GM18873 (cell line): ENCODE data around the gene PTDSS2.
"Not testable (repeated sequence)": the region's sequence is repeated elsewhere in the genome, so short reads cannot be mapped to it uniquely, and the experiment has no call there.

Experiments used
- ATAC-seq: cut with Tn5 transposase; IDR thresholded peaks from one replicate; pipeline ENCODE4 v1.9.1; 2021; ENCODE audit warnings: mild to moderate bottlenecking, moderate library complexity, moderate number of reproducible peaks; ENCODE audit not compliant: unreplicated experiment, low FRiP score

Gene PTDSS2

DNA sequence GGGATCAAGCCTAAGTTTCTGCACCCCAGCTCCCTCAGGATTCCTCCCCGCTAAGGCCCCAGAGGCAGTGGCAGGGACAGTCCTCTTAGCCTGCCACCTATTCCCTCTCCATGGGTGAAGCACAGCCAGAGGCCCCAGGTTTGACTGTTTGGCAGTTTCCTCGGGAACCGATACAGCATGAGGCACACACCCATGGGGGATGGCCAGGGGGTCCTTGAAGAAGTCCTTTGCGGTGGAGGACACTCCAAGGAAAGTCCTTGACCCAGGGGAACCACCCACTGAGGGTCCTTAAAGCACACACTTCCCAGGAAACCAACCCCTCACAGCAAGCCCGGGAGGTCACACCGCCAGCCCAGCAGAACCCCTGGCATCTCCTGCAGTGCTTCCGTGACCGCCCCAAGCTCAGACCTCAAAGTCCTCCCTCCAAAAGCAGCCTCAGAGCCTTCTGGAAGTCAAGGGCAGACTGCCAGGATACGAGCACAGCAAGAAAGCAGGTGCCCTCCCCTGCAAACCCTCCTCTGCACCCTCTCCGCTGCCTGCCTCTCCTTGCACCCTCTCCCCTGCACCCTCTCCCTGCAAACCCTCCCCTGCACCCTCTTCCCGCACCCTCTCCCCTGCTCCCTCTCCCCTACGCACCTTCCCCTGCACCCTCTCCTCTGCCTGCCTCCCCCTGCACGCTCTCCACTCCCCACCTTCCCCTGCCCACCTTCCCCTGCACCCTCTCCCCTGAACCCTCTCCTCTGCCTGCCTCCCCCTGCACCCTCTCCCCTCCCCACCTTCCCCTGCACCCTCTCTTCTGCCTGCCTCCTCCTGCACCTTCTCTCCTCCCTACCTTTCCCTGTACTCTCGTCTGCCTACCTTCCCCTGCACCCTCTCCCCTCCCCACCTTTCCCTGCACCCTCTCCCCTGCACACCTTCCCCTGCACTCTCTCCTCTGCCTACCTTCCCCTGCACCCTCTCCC, 36.7 kb upstream of the PTDSS2 start:
- ATAC-seq, result no peak

DNA sequence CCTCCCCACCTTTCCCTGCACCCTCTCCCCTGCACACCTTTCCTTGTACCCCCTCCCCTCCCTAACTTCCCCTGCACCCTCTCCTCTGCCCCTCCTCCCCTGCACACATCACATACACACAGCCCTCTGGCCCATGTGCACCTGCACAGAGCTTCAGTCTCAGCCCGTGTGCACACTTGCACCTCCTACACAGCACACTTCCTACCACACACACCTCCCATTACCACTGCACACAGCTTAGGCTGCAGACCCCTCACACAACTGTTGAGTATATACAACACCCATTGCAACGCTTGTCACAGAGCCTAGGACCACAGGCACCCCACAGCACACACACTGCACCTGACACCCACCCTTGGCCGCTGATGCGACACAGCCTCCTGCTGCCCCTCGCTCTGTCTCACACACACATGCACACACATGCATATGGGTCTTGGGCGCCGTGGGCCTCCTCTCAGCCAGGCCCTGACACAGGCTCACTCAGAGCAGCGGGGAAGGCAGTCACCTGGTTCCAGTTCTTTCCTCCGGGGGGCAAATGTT, 35.7 kb upstream of the PTDSS2 start:
- no peak for ATAC-seq

DNA sequence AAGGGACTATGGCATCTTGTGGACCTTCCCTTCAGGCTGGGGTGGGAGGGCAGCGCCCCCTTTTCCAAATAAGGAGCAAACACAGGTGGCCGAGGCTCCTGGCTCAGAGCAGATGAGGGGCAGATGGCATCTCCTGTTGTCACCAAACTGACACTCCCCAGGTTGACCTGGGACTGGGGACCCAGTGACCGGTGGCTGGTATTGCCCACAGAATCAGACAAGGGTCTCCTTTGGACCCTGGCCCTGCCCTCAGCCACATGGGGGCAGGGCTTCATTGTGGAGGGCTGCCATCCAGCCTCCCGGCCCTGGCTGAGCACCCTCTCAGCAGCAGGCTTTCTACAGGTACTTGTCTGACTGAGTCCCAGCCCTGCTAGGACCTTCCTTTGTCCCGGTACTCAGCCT, 34.4 kb upstream of the PTDSS2 start:
- no peak for ATAC-seq

DNA sequence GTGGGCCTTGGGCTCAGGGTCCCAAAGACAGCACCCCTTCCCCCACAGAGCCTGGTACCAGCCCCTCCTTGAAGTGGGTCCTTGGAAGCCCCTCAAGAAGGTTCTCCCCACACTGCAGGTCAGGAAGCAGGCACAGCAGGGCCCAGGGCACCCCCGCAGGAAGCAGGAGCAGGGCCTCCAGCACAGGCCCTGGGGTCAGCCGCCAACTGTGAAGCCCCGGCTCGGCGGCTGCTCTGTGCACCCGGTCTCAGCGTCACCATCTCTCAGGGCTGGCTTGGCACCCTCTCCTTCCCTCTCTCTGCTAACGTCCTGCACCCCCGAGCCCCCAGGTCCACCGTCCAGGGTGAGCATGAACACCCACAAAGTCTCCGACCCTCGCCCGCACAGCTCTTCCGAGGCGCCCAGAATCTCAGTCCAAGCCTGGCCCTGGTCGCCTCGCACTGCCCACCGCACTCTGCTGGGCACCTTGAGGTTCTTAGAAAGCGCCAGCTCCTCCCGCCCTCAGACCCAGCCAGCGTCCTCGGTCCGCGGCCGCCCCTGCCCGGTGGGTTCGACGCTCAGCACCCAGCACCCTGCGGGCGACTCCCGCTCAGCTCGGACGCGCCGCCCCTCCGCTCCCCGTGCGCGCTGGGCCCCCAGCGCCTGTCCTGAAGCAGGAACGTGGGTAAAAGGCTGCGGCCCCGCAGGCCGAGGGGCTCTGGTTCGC, 33.9 kb upstream of the PTDSS2 start:
- no peak for ATAC-seq

DNA sequence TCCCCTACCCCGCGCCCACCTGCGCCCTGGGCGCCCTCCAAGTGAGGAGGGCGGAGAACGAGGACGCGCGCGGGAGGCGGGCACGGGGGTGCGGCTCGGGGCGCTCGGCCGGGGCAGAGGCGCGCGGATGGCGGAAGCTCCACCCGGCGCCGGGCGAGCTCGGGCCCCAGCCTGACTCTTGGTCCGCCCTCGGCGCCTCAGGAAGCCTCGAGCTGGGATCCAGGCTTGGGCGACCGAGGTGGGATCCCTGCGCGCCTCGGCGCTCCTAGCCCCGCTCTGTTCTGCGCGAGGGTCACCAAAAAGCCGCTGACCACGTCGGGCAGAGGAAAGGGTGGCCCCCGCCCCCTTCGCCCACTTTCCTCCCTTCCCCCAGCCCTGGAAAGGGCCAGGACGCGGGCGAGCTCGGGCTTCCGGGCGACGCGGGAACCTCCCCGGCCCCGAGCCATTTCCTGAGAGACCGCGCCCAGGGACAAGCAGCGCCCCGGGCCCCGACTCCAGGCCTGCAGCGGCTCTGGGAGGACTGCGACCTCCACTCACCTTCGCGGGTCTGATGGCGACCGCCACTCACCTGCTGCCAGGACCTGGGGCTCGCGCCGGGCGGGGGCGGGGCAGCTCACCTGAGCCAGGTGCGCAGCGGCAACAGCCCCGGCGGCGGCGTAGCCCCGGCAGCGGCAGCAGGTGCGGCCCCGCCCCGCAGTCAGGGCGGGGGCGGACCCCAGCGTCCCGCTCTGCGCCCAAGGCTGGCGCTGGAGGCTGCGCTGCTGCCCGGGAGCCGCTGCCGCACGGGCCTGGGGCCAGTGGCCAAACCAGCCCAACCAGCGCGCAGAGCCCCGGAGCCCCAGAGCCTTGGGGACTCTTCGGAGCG, 33.1 kb upstream of the PTDSS2 start:
- no peak for ATAC-seq

DNA sequence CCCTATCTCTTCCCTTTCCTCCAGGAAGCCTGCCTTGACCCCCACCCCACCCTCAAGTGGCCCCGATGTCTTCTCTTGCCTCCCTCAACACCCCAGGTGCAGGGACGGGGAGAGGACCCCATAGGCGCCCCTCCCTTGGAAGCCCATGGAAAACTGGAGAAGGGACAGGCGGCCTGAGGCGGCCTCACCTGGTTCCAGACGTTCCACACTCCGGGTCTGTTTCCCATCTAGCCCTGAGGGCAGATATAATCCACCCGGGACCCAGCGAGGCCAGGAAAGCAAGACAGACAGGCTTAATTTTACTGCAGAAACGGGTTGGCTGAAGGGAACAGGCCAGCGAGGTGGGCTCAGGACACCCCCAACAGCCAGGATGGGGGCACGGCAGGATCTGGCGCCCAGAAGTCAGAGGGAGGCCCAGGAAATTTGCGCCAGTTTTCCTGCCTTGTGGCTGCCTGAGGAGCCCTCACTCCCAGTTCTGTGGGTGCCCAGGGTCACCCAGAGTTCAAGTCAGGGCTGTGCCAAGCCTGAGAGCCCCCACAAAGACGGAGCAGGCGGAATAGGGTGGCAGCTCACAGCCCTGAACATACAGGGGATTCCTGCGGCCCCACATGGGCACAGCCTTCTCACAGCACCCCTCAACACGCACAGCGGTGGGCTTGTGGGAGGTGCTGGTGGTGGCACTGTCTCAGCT, 32.3 kb upstream of the PTDSS2 start:
- no peak for ATAC-seq

DNA sequence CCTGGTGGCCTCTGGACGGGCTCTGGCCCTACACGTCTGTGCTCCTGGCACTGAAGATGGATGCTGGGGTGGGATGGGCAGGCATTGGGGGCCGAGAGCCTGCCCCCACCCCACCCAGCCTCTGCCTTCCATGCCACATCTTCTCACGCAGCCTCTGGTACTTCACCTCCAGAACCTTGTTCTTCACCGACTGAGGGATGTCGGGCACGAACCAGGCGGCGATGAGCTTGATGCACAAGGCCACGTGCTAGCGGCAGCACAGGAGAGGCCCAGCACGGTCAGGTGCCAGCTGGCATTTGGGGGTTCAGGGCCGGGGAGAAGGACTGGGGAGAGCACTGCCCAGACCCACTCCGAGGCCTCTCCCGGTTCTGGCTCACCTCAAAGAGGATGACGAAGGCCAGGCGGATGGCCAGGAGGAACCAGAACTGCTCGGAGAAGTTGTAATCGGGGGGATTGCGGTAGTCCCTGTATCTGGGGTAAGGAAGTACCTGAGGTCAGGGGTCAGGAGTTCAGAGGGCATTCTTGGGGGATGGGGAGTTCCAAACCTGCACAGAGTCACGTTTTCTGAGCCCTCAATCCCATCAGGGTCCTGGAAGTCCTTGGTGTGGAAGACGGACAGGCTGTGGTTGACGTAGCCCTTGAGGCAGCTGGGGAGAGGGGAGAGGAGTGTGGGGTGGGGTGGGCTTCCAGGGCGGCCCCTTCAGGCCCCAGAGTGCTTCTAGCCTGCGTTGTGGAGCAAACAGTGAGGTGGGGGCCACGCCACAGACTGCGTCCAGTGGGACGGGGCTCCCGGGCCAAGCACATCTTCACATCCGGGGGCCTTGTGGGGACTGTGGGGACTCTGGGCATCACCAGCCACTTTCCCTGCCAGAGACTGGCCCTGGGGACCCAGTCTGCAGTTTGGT, 31.5 kb upstream of the PTDSS2 start:
- ATAC-seq, result no peak

DNA sequence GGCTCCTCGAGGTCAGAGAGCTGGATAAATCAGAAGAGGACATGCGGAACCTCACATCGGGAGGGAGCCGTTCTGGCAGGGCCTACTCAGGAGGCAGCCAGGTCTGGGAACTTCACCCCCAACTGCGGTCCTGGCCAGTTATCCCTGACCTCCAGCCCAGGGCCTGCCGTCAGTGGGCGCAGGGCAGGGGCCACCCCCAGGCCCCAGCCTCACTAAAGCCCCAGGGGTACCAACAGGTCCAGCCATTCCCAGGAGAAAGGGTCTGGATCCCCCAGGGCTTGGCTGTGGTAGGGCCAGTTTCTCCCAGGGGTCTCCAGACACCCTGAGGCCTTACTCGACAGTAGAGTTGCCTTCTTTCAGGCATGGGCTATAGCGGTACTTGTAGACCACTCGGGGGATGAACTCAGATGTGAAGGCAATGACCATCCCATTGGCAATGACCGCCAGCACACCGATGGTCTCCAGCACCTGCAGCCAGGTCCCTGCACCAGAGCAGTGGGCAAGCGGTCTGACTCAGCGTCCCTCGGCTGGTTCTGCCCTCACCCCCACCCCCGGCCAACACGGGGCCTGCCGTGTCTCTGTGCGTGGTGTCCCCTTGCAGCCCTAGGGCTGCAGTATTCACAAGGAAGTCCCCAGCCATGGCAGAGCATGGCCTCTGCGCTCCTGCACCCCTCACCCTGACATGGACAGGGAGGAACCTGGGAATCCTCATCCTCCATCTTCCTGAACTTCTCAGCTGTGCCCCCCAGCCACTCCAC, 30.7 kb upstream of the PTDSS2 start:
- ATAC-seq, result no peak

DNA sequence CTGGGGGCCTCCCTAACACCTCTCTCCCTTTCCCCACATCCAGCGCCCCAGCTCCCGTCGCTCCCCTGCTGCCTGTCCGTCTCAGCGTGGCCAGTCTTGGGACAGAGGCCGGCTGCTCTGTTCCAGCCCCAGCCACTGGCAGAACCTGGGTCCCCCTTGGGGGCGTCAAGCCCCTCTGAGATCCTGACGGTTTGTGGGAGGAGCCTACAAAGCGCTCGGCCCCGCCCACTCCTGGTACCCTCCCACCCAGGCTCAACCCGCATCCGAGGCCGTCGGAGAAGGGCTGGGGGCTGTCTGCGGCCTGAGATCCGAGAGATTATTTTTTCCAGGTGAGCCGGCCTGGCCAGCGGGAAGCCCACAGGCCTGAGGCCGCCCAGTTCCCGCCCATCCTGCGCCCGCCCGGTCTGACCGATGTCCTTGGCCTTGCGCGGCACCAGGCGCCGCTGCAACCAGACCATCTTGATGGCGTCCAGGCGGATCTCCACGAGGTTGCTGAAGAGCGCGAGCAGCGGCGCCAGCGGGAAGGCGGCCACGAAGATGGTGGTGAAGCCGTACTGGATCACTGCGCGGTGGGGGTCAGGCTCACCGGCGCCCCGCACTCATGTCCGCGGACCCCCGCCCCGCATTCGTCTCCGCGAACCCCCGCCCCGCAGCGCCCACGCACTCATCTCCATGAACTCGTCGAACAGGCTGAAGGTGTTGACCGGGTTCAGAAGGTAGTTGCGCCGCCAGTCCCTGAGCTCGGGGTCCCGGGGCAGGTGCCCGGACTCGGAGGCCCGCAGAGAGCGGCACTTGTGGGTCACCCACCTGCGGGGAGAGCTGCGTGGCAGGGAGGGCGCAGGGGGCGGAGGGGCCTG, 29.8 kb upstream of the PTDSS2 start:
- no peak for ATAC-seq

DNA sequence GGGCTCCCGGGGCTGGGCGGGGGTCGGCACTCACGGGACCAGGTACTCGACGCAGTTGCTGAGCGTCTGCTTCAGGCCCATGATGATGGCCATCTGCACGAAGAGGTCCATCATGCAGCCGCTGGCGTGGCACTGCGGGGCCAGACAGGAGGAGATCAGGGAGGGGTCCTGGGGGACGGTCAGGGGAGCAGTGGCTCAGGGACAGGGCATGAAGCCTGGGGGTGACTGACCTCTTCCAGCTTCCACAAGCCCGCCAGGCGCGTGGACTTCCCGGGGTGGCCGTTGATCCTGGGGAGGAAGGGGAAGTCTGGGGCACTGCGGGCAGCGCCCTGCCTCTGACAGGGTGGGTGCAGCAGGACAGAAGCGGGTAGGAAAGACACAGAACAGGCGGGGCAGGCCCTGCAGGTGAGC, 29.2 kb upstream of the PTDSS2 start:
- no peak for ATAC-seq

DNA sequence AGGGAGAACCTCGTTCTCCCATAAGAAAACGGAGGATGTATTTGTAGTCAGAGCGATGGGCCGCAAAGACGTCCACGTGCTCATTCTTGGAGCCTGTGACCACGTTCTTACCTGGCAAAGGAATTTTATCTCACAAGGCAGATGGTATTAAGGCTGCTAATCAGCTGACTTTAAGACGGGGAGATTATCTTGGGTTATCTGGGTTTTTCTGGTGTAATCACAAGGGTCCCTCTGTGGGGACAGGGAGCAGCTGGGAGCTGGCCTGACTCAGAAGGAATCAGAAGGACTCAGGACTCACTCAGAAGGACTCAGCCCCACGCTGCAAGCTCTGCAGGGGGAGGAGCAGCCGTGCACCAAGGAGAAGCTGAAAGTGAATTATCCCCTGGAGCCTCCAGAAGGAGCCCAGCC, 27.8 kb upstream of the PTDSS2 start:
- ATAC-seq, result no peak

DNA sequence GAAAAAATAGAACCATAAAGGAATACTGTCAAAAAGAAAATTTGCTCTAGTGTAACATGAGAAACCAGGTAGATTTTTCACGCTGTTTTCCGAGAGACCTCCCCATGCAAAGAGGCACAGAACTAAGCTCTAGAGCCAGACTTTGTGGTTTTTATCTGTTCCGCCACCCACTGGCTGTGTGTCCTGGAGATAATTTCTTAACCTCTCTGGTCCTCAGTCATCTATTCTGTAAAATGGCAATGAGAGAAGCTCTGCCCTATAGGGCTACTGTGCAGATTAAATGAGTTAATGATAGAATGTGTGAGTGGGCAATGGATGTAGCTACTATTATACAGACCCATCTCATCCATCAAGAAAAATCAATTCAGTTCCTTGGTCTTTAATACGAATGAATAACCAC, 25.8 kb upstream of the PTDSS2 start:
- no peak for ATAC-seq

DNA sequence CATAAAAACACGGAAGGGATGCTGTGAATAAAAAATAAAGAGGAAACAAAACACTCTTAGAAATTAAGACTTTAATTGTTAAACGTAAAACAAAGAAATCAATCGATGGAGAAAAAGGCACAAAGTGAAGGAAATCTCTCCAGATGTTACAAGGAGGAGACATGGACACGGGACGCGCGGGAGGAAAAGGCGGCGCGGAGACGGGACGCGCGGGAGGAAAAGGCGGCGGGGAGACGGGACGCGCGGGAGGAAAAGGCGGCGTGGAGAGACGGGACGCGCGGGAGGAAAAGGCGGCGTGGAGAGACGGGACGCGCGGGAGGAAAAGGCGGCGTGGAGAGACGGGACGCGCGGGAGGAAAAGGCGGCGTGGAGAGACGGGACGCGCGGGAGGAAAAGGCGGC, 25.3 kb upstream of the PTDSS2 start:
- ATAC-seq, result not testable (repeated sequence)

DNA sequence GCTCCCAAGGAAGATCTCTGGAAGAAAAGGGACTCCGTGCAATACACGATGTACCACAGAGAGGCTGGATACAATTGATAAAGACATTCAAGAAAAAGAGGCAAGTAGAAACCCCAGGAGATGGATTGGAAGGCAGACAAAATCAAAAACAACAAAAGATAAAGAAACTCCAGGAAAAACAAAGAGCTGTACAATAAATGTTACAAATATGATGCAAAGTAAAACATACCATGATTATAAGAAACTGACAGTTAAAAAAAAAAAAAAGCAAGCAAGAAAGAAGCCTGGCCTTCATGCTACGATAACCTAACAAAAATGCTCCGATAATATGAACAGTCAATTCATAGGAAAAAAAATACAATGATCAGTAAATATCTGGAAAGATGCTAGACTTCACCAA, 24.8 kb upstream of the PTDSS2 start:
- ATAC-seq, result no peak

DNA sequence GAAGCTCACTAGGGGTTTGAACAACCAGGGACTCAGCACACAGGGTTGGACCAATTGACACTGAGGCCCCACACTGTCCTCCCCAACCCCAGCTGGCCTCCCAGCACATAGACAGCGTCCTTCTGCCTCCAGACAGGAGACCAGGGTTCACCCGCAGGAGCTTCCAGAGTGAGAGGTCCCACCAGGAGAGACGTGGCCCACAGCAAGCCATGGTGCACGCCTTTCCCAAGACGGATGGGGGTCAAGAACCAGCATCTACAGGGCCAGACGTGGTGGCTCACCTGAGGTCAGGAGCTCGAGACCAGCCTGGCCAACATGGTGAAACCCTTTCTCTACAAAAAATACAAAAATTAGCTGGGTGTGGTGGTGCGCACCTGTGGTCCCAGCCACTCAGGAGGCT, 23.2 kb upstream of the PTDSS2 start:
- no peak for ATAC-seq

DNA sequence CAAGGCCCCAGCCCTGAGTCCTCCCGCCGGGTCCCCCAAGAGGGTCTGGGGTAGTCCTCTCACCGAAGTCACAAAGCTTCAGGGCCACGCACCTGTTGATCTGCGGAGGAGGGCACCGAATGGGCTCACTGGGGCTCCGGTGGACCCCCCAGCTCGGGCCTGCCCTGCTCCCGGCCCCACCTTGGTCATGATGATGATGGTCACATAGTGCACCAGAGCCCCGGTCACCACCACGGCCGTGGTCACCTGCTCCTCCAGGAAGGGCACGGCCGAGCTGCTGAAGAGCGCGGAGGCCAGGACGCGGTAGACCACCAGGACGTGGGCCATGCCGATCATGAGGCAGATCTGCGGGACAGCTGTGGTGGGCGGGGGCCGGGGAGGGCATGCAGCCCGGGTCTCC, 21.8 kb upstream of the PTDSS2 start:
- ATAC-seq, result no peak

DNA sequence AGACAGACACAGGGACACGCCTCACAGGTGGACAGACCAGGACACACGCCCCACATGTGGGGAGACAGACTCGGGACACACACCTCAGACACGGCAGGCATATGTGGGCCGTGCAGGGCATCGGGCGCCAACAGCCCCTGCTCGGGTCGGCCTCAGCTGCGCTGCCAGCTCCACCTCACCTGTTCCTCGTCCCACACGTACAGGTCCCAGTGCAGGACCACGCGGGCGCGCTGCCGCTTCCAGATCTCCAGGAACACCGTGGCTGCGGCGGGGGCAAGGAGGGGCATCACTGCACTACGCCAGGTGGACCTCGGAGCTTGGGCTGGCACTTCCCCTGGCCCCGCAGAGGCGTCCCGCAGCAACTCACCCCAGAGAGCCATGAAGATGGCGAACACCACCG, 20.7 kb upstream of the PTDSS2 start:
- no peak for ATAC-seq
